Testis (tissue), 2 donors: ENCODE results near the gene LRRN4CL.

ENCODE experiments used
- CTCF ChIP-seq, 3 experiments: fragments of 450-650 bp in 2 of 3; fragments of 200-600 bp in 1 of 3; sonication (generic) in 1 of 3; IDR thresholded peaks; one replicate each; pipeline ENCODE4 v1.5.1; 2016 to 2019; ENCODE audit warnings: antibody characterized with exemption in 3 of 3, mild to moderate bottlenecking in 2 of 3, moderate library complexity in 1 of 3
- POLR2A ChIP-seq: fragments of 450-650 bp; IDR thresholded peaks from one replicate; pipeline ENCODE4 v1.6.1; 2017; ENCODE audit warnings: antibody characterized with exemption, mild to moderate bottlenecking, moderate library complexity

GRCh38 chr11:62710001-62710345, 20.6 kb upstream of the LRRN4CL start:
- TF ChIP-seq POLR2A (no peak), CTCF (IDR thresholded peaks at IDR 0.05) (no peak)
